B cell (primary cell): ENCODE results near the gene CATSPERZ.

ENCODE experiments used
- EZH2 ChIP-seq: IDR thresholded peaks from 2 replicates; pipeline ENCODE4 v1.6.1; 2012; ENCODE audit warnings: borderline replicate concordance, low read depth, mild to moderate bottlenecking, moderate library complexity, low read length; ENCODE audit not compliant: insufficient read depth, poor library complexity, severe bottlenecking
- TF ChIP-seq, protein P1 (sequence below): fragments of 200-600 bp; IDR thresholded peaks from one replicate; pipeline ENCODE4 v1.8.0; 2022; ENCODE audit warnings: antibody characterized with exemption, mild to moderate bottlenecking

DNA sequence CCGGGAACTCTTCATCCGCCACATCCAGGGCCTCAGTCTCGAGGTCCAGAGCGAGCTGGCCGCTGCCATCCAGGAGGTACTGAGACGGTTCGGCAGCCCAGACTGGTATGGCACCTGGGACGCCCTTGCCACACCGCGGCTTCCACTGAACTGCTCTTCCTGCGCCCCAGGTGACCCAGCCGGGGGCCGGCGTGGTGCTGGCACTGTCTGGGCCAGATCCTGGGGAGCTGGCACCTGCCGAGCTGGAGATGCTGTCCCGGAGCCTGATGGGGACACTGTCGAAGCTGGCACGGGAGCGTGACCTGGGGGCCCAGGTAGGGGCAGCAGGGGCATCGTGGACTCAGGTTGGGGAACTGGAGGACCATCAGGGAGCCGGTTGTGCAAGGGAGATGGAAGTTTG lies 41.3 kb downstream of the CATSPERZ start:
- TF ChIP-seq, protein P1, sequence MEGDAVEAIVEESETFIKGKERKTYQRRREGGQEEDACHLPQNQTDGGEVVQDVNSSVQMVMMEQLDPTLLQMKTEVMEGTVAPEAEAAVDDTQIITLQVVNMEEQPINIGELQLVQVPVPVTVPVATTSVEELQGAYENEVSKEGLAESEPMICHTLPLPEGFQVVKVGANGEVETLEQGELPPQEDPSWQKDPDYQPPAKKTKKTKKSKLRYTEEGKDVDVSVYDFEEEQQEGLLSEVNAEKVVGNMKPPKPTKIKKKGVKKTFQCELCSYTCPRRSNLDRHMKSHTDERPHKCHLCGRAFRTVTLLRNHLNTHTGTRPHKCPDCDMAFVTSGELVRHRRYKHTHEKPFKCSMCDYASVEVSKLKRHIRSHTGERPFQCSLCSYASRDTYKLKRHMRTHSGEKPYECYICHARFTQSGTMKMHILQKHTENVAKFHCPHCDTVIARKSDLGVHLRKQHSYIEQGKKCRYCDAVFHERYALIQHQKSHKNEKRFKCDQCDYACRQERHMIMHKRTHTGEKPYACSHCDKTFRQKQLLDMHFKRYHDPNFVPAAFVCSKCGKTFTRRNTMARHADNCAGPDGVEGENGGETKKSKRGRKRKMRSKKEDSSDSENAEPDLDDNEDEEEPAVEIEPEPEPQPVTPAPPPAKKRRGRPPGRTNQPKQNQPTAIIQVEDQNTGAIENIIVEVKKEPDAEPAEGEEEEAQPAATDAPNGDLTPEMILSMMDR, result no peak
- TF ChIP-seq EZH2, result no peak
